K562 (cell line): ENCODE data around the gene CBX2. TPM values are rescaled to one million over a fixed set of nuclear protein-coding genes. Genes with fewer than 3 reads are reported as not detected.

Experiments
- CREB1 ChIP-seq, 2 experiments: sonication (generic) in 1 of 2; formaldehyde crosslinking in 1 of 2; IDR thresholded peaks; 2 replicates each; pipeline versions ENCODE4 v1.6.1 to v1.8.0; 2012 to 2022; ENCODE audit warnings: inconsistent platforms in 1 of 2, mild to moderate bottlenecking in 1 of 2, missing genetic modification reagents in 1 of 2, moderate library complexity in 1 of 2
- ELF2 ChIP-seq: fragments of 250-450 bp; sonication (Bioruptor Pico); IDR thresholded peaks from 2 replicates; pipeline ENCODE4 v1.5.0; 2021; ENCODE audit warnings: mild to moderate bottlenecking
- ELF4 ChIP-seq: fragments of 450-650 bp; formaldehyde crosslinking; IDR thresholded peaks from 2 replicates; pipeline ENCODE4 v1.4.0; 2022; ENCODE audit warnings: missing genetic modification characterization
- FOXM1 ChIP-seq, 2 experiments: fragments of 450-650 bp in 1 of 2; sonication (generic) in 1 of 2; formaldehyde crosslinking in 1 of 2; IDR thresholded peaks; 2 replicates each; pipeline versions ENCODE4 v1.6.1 to v1.9.0; 2017 to 2022; ENCODE audit warnings: low read depth in 2 of 2, mild to moderate bottlenecking in 2 of 2, missing genetic modification reagents in 1 of 2, moderate library complexity in 1 of 2
- GATAD2A ChIP-seq: fragments of 450-650 bp; IDR thresholded peaks from 2 replicates; pipeline ENCODE4 v1.6.1; 2017
- MAZ ChIP-seq, 2 experiments: fragments of 450-650 bp in 1 of 2; sonication (generic) in 1 of 2; formaldehyde crosslinking; IDR thresholded peaks in 1 of 2; conservative IDR thresholded peaks in 1 of 2; 2 replicates each; pipeline versions ENCODE4 v1.4.0 to v1.5.0; 2020; ENCODE audit warnings: mild to moderate bottlenecking in 1 of 2, missing genetic modification reagents in 1 of 2
- MTA3 ChIP-seq: fragments of 450-650 bp; formaldehyde crosslinking; IDR thresholded peaks from 2 replicates; pipeline ENCODE4 v1.6.1; 2017; ENCODE audit warnings: mild to moderate bottlenecking, borderline replicate concordance
- MYC ChIP-seq, 2 experiments: fragments of 250-450 bp in 1 of 2; sonication (Bioruptor Pico) in 1 of 2; IDR thresholded peaks; 2 replicates each; pipeline versions ENCODE4 v1.5.1 to v1.6.1; 2012 to 2021; ENCODE audit warnings: low read depth in 2 of 2, borderline replicate concordance in 1 of 2, improper control_type of control experiment in 1 of 2, low read length in 1 of 2, mild to moderate bottlenecking in 1 of 2, moderate library complexity in 1 of 2
- POLR2AphosphoS5 ChIP-seq: IDR thresholded peaks from 2 replicates; pipeline ENCODE4 v1.6.1; 2011; ENCODE audit warnings: mild to moderate bottlenecking, low read depth, low read length, moderate library complexity; ENCODE audit not compliant: control insufficient read depth, insufficient read depth
- POLR2G ChIP-seq: fragments of 200-400 bp; formaldehyde crosslinking; IDR thresholded peaks from 2 replicates; pipeline ENCODE4 v1.6.1; 2017; ENCODE audit warnings: low read depth, mild to moderate bottlenecking, antibody characterized with exemption, low read length, moderate library complexity
- SP1 ChIP-seq: sonication (generic); formaldehyde crosslinking; IDR thresholded peaks from 2 replicates; pipeline ENCODE4 v1.8.1; 2022; ENCODE audit warnings: mild to moderate bottlenecking, missing genetic modification reagents
- polyA plus RNA-seq, 8 experiments: library from polyadenylated mRNA; depleted of rRNA in 4 of 8; stranded (reverse) in 5 of 8; unstranded in 3 of 8; fragments of >200 nt; fragmentation: Nextera tagmentation in 2 of 8; fragmentation: Illumina TruSeq in 1 of 8; extraction: Ambion mirVana in 2 of 8; extraction: Trizol in 1 of 8; gene quantifications; 2 replicates each; pipeline versions ENCODE4 v1.2.1 to v1.2.3, GENCODE V29; 2011 to 2014; ENCODE audit warnings: inconsistent platforms in 1 of 8, missing spikeins in 1 of 8
- total RNA-seq, 7 experiments: library from RNA; depleted of rRNA in 6 of 7; stranded (reverse); fragments of >200 nt in 6 of 7; fragmentation: Illumina TruSeq in 2 of 7; extraction: Trizol in 2 of 7; gene quantifications; 2 replicates each; pipeline versions ENCODE4 v1.2.1 to v1.2.3, GENCODE V29; 2011 to 2021; ENCODE audit warnings: low replicate concordance in 1 of 7

Gene CBX2
- total and polyA plus RNA-seq, 9 of the 15 experiments (the other 6 are each of a cell fraction or from before 2014, with no cell fraction given), result 0.66 to 26.9 (median 13.9) TPM

GRCh38 chr17:79826204-79826680, 48.3 kb downstream of the CBX2 start (continued):
- TF ChIP-seq MYC (IDR thresholded peaks at IDR 0.05; ENCODE audit: low read depth, low read length), result peak; percentile 81; the same call in 1 of the 2 replicates
- 0 out of 2 replicates have a peak, but pooled peaks have one; percentile 36 for TF ChIP-seq MYC (CRISPR knock-in tag; IDR thresholded peaks at IDR 0.05; ENCODE audit: borderline replicate concordance, low read depth)
- peak; percentile 74 for TF ChIP-seq POLR2AphosphoS5
- TF ChIP-seq SP1, result no peak
- TF ChIP-seq CREB1 (IDR thresholded peaks at IDR 0.05), result no peak
- peak; percentile 58; the same call in 1 of the 2 replicates for TF ChIP-seq CREB1 (CRISPR knock-in tag; IDR thresholded peaks at IDR 0.05)
- TF ChIP-seq ELF4, result peak; percentile 63; the same call in 1 of the 2 replicates
- no peak for TF ChIP-seq GATAD2A
- TF ChIP-seq FOXM1 (IDR thresholded peaks at IDR 0.05; ENCODE audit: low read depth), result no peak
- TF ChIP-seq FOXM1 (CRISPR knock-in tag; IDR thresholded peaks at IDR 0.05; ENCODE audit: low read depth), result no peak
- peak; percentile 73 for TF ChIP-seq MTA3
- peak; percentile 23; the same call in 1 of the 2 replicates for TF ChIP-seq ELF2 (CRISPR knock-in tag)
- TF ChIP-seq POLR2G, result peak; percentile 65
- peak; percentile 67 to 84; a peak in 3 of 4 replicates for TF ChIP-seq MAZ (CRISPR knock-in tag; conservative IDR thresholded peaks at IDR 0.05 in 1 of 2, IDR thresholded peaks at IDR 0.05 in 1 of 2)
